Activated T-cell treated with anti-CD3 and anti-CD28 coated beads, Interleukin-2, amount 50 U/mL, for 4 hours (primary cell): ENCODE measurements around the gene TMEM50A. TPM values are rescaled to one million over a fixed set of nuclear protein-coding genes. Genes with fewer than 3 reads are reported as not detected.
"Not testable (repeated sequence)": the region's sequence is repeated elsewhere in the genome, so short reads cannot be mapped to it uniquely, and the experiment has no call there.

ENCODE experiments used
- ATAC-seq, 2 donors: fragments of 200-7000 bp; cut with Tn5 transposase; one replicate each; pipeline ENCODE4 v1.10.0; 2021
- DNase-seq: peaks from one replicate; pipeline ENCODE4 v3.0.0-alpha.2; 2020
- H3K27me3 Mint-ChIP-seq: one replicate; pipeline ENCODE4 v1.8.0; 2021; ENCODE audit warnings: low read depth, mixed read lengths
- H3K36me3 Mint-ChIP-seq: one replicate; pipeline ENCODE4 v1.8.0; 2022; ENCODE audit warnings: mixed read lengths; ENCODE audit not compliant: insufficient read depth
- H3K4me1 Mint-ChIP-seq: one replicate; pipeline ENCODE4 v1.8.0; 2021; ENCODE audit warnings: low read depth, mixed read lengths
- H3K4me3 Mint-ChIP-seq: one replicate; pipeline ENCODE4 v1.8.0; 2021; ENCODE audit warnings: mild to moderate bottlenecking, moderate library complexity, mixed read lengths
- H3K9me3 Mint-ChIP-seq: one replicate; pipeline ENCODE4 v1.8.0; 2021; ENCODE audit warnings: mixed read lengths
- total RNA-seq, 3 donors: library from RNA; stranded (reverse); gene quantifications; one replicate each; pipeline ENCODE4 v1.2.1, GENCODE V29; 2021

The TMEM50A gene
- 10 to 100 TPM; 82.5 to 92.9 (median 90.5) TPM for total RNA-seq

DNA sequence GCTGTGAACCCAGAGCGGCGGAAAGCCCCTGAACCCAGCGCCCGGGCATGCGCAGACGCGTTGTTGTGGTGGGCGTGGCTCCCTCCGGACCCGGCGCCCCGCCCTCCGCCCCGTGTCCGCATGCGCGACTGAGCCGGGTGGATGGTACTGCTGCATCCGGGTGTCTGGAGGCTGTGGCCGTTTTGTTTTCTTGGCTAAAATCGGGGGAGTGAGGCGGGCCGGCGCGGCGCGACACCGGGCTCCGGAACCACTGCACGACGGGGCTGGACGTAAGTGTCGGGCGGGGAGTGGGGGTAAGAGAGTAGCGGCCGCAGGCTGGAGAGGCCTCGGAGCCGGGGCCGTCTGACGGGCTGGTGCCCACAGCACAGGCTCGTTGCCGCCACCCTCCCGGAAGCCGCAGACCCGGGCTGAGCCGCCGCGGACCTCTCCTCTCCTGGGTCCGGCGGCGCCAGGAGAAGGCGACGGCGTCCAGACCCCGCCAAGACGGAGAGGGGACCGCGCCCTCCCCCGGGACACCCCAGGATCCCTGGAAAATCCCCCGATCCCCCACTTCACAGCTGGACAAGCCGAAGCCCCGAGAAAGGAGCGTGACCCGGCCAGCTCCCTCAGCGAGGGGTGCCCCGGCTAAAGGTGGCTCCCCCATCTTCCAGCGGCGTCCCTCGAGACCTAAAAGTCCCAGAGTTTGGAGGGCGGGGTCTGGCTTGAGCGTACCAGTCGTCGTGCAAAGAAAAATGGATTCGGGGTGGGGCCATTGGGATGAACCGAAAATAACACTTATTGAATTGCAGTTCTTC is at the start of gene TMEM50A:
Gene TMEM50A (plus strand): TSS at position 147 of the 794 bp plus-strand sequence. CDS start 2,153 bp downstream, outside the sequence.
- Mint-ChIP-seq H3K9me3 (no peaks in the 10 kb centered on the region), H3K36me3 (peaks cover 11% of the 10 kb centered on the region), H3K4me3 (peak within 1 kb of the TSS; percentile 96), H3K27me3 (no peaks in the 10 kb centered on the region), H3K4me1 (peaks cover 37% of the 10 kb centered on the region)
- DNase-seq (peak; percentile 87), ATAC-seq (peak; percentile 75 to 77)

DNA sequence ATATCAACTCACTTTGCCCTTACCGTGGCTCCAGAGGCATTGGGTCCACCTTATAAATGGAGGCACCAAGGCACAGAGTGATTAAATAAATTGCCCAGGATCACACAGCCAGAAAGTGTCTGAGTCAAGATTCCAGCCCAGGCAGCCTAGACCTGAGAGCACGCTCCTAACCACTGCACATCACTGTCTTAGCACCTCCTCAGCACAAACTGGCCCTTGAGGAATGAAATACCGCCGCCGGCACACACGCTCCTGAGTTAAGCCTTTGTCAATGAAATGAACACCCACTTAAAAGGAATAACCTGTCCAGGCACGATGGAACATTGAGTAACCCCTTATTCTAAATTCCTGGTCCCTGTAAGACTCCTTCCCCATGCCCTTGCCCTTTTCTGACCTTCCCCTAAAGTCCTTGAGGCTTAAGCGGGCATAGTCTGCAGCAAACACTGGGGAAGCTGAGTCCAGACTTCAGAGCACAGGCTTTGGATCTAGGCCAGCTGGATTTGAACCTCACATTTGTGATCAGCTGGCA is 49.5 kb upstream of the TMEM50A start:
- H3K9me3 Mint-ChIP-seq, H3K4me3 Mint-ChIP-seq, DNase-seq, H3K27me3 Mint-ChIP-seq, ATAC-seq, H3K4me1 Mint-ChIP-seq, H3K36me3 Mint-ChIP-seq: not testable (repeated sequence)

- peak; percentile 63 to 73 for ATAC-seq
- H3K9me3 Mint-ChIP-seq, H3K27me3 Mint-ChIP-seq, DNase-seq, H3K36me3 Mint-ChIP-seq, H3K4me3 Mint-ChIP-seq, H3K4me1 Mint-ChIP-seq: not testable (repeated sequence)
Observed at GRCh38 chr1:25290043-25290442, 48.1 kb upstream of the TMEM50A start.

DNA sequence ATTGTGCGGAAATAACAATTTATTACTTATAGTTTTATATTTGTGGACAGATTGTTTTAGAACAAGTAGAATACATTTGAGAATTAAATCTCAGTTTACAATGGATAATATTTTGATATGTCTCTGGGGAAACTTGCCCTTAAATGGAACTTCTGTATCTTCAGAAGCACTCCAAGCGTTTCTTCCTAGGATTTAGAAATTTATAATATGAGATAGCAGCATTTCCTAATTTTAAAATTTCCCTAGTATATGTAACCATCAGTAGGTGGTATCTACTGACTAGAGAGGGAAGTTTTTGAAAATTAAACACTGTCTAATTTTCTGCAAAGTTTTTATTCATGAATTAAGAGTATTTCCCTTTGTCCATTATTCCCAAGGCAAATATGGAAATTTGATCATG is 44.7 kb upstream of the TMEM50A start:
- ATAC-seq, H3K36me3 Mint-ChIP-seq, H3K27me3 Mint-ChIP-seq, H3K4me1 Mint-ChIP-seq, H3K4me3 Mint-ChIP-seq, H3K9me3 Mint-ChIP-seq, DNase-seq: not testable (repeated sequence)

GRCh38 chr1:25294889-25295826 is 43.0 kb upstream of the TMEM50A start:
- H3K4me1 Mint-ChIP-seq, DNase-seq, H3K4me3 Mint-ChIP-seq, H3K9me3 Mint-ChIP-seq, H3K36me3 Mint-ChIP-seq, ATAC-seq, H3K27me3 Mint-ChIP-seq: not testable (repeated sequence)

- H3K4me1 Mint-ChIP-seq, DNase-seq, H3K36me3 Mint-ChIP-seq, ATAC-seq, H3K9me3 Mint-ChIP-seq, H3K4me3 Mint-ChIP-seq, H3K27me3 Mint-ChIP-seq: not testable (repeated sequence)
Observed at GRCh38 chr1:25296501-25296900, 41.6 kb upstream of the TMEM50A start.

GRCh38 chr1:25300729-25301128 is 37.4 kb upstream of the TMEM50A start:
- not testable (repeated sequence) for H3K9me3 Mint-ChIP-seq, H3K27me3 Mint-ChIP-seq, DNase-seq, H3K4me1 Mint-ChIP-seq, H3K4me3 Mint-ChIP-seq, ATAC-seq, H3K36me3 Mint-ChIP-seq

GRCh38 chr1:25302330-25302729 is 35.8 kb upstream of the TMEM50A start:
- not testable (repeated sequence) for ATAC-seq, DNase-seq, H3K36me3 Mint-ChIP-seq, H3K4me3 Mint-ChIP-seq, H3K27me3 Mint-ChIP-seq, H3K4me1 Mint-ChIP-seq, H3K9me3 Mint-ChIP-seq

- not testable (repeated sequence) for H3K4me1 Mint-ChIP-seq, H3K4me3 Mint-ChIP-seq, DNase-seq, H3K27me3 Mint-ChIP-seq, ATAC-seq, H3K9me3 Mint-ChIP-seq, H3K36me3 Mint-ChIP-seq
Observed at GRCh38 chr1:25304936-25305335, 33.2 kb upstream of the TMEM50A start.

DNA sequence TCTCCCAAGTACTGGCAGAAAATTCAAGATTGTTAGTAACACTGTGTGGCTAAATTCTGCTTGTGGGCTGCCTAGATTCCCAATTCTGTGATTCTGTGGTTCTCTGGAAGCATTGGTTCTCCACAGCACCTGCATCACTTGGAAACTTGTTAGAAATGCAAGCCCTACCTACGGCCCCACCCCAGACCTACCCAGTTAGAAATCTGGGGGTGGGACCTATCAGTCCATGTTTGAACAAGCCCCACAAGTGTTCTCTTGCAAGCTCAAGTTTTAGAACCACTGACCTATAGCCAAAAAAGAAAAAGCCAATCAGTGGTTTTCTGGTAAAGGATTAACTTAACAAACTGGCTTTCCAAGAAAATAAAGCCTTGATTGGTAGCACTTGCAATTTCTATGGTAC is 30.0 kb upstream of the TMEM50A start:
- H3K27me3 Mint-ChIP-seq, ATAC-seq, H3K4me3 Mint-ChIP-seq, H3K4me1 Mint-ChIP-seq, H3K9me3 Mint-ChIP-seq, DNase-seq, H3K36me3 Mint-ChIP-seq: not testable (repeated sequence)

DNA sequence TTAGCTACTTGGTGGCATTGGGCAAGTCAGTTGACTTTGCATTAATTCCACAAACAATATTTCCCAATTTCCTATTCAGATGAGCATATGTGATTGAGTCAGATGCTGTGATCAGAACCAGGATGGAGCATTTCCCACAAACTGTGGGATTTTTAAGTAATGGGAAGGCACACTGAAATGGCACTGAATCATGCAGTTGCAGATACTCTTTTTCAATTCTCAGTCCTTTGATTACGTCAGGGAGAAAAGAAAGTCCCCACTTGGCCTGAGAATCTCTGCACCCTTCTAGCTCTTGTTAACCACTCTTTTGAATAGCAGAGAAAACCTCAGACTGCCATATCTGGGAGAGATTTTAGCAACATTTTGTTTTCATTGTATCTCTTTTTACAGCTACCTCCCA is 29.0 kb upstream of the TMEM50A start:
- H3K4me1 Mint-ChIP-seq, H3K27me3 Mint-ChIP-seq, H3K4me3 Mint-ChIP-seq, ATAC-seq, DNase-seq, H3K9me3 Mint-ChIP-seq: not testable (repeated sequence)
- peaks cover 10% of the 10 kb centered on the region for H3K36me3 Mint-ChIP-seq

DNA sequence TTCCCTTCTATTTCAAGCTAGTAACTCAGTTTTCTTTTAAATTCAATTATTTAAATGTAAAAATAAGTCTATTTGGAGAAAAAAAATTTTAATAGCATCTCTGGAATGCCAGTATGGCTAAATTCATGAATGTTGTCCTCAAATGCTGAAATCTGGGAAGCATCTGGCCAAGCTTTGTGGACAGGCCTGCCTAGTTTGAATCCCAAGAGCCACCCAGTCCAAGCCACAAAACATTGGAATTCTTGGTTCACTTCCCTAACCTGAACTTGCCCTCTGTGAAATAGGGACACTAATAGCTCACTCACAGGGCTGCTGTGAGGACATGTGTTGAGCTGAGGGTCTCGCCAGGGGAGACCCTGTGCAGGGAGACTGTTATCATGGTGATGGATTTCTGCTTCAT is 28.6 kb upstream of the TMEM50A start:
- H3K9me3 Mint-ChIP-seq, ATAC-seq, H3K4me1 Mint-ChIP-seq, H3K4me3 Mint-ChIP-seq, DNase-seq, H3K27me3 Mint-ChIP-seq: not testable (repeated sequence)
- peaks cover 12% of the 10 kb centered on the region for H3K36me3 Mint-ChIP-seq

GRCh38 chr1:25312806-25313470 is 25.2 kb upstream of the TMEM50A start:
- not testable (repeated sequence) for ATAC-seq, H3K4me1 Mint-ChIP-seq, DNase-seq, H3K4me3 Mint-ChIP-seq, H3K9me3 Mint-ChIP-seq, H3K27me3 Mint-ChIP-seq
- peaks cover 12% of the 10 kb centered on the region for H3K36me3 Mint-ChIP-seq

DNA sequence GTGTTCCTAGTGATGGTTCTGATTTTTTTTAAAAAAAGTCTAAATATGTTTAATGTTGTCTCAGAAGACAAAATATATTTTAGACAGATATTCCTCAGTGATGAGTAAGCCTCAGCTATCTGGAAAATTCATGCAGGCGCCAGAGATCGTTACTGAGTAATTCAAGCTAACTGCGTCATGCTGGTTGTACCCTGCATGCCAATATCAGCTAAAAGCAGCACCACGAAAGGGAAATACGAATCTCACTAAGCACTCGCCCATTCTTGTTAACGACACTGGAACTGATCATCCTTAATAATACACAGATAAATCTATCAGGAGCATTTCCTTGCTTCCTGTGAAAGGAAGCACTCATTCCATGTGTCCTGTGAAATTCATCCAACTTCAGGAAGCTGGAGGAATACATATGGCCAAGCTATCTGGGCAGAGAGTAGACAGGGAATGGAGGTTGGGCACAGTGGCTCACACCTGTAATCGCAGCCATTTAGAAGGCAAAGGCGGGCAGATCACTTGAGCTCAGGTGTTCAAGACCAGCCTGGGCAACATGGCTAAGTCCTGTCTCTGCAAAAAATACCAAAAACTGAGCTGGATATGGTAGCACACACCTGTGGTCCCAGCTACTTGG is 17.7 kb upstream of the TMEM50A start:
- H3K4me3 Mint-ChIP-seq, H3K9me3 Mint-ChIP-seq, H3K27me3 Mint-ChIP-seq, H3K36me3 Mint-ChIP-seq, H3K4me1 Mint-ChIP-seq, ATAC-seq, DNase-seq: not testable (repeated sequence)
